COR-L47 (cell line): ENCODE results near the gene ACSL5.
"Not testable (repeated sequence)": the region's sequence is repeated elsewhere in the genome, so short reads cannot be mapped to it uniquely, and the experiment has no call there.

ENCODE experiments used
- DNase-seq: peaks from one replicate; lab custom pipeline; 2025; lab: John Stamatoyannopoulos, UW

Gene ACSL5

GRCh38 chr10:112409755-112410154 lies 35.8 kb downstream of the ACSL5 start:
- no peak for DNase-seq

GRCh38 chr10:112412696-112413095 lies 38.8 kb downstream of the ACSL5 start:
- no peak for DNase-seq

GRCh38 chr10:112421731-112422130 lies 47.8 kb downstream of the ACSL5 start:
- DNase-seq = no peak

DNA sequence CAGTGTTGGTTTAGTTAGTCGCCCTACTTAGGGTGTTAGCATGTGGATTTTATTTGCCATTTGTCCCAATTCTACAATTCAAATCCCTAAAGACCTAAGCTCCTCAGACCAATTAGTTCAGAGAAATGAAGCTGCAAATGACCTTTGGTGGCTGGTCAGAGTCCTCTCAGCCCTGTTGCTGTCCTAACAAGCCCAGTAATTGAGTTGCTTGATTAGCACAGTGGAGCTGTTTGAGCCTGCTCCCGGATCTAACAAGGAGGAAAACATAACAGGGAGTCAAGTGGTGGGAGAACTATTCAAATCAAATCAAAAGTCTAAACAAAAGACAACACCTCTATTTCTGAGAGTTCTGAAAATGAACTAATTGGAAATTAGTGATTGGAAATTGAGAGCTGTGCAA lies 50.7 kb downstream of the ACSL5 start:
- no peak for DNase-seq

- no peak for DNase-seq
These were observed 52.2 kb downstream of the ACSL5 start for GRCh38 chr10:112426111-112426510.

DNA sequence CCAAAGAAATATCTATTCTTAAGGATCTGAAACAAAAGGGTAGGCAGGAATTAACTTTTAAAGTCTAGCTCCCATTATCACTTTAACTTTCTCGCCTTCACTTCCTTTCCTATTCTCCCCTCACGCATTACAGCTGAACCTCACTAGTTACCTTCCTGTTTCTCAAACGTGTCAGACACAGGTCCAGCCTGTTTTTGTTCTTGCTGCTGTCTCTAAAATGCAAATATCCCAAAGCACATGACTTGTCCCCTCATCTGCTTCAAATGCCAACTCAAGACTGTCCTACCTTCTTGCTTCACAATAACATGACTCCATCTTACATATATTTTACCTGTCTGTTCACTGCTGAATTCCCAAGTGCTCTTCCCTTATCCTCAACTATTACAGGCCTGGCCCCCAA lies 55.2 kb downstream of the ACSL5 start:
- no peak for DNase-seq

DNA sequence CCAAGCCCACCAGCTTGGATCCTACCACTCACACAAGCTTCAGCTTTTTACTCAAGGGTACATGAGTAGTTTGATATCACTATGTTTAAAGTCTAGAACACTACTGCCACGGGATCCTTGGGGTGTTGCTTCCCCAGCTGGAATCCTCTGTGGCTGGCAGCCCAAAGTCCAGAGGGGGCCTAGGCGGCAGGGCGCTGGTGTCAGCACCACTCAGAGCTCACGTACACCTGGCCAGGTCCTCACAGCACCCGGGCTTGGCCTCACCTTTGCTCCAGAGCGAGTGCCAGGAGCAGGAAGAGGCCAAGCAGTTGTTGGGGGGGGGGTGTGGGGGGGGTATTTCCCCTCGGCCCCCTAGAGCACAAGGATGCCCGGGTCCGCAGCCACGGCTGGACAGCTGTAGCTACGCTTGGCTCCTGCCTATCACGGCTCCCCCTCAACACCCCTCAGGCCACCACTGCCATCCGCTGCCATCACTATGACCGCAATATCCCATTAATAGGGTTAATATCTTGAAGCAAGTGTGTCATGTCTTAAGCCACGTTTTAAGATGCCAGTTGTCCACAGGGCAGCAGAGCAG lies 55.8 kb downstream of the ACSL5 start:
- no peak for DNase-seq

- no peak for DNase-seq
These were observed 59.2 kb downstream of the ACSL5 start for GRCh38 chr10:112433136-112433535.

DNA sequence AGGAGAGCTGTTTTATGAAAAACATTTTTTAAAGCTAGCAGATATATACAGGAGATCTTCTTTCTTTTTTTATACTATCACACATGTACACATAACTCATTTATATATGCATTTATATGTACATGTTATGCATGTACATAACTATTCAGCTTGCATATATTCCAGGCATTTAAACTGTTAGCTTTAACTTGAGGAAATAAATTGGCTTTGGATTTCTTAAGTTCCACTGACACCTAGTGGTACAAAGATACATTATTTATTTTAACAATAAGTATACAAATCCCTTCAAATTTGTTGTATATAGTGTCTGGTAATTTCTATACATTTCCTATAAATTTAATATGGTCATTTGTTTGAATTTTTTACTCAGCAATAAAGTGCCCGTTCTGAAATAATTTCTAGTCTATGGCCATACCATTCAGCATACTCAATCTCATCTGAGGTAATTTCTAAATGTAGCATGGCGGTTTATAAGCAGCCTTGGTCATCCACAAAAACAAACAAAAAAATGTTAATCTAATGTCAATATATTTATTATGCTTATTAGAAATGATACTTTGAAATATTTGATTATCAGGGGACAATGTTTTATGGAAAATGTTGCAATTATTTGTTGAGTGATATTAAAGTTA lies 61.2 kb downstream of the ACSL5 start:
- DNase-seq = no peak

DNA sequence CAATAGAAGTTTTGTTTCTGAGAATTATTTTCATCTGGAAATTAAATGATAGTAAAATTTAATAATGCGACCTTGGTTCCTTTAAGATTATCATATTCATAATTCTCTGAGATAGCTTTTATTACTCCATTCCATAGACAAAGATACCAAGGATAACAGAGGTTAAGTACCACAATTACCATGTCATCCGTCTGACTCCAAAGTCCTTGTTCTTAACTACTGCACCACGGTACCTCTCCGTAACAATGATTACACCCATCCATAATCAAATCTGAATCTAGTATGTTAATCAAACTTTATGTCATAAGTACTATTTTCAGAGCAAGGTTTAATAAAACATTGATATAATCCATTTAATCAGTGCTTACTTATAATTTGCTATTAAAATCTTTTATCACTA lies 64.4 kb downstream of the ACSL5 start:
- DNase-seq = no peak

- DNase-seq = no peak
These were observed 67.6 kb downstream of the ACSL5 start for GRCh38 chr10:112441520-112441919.

DNA sequence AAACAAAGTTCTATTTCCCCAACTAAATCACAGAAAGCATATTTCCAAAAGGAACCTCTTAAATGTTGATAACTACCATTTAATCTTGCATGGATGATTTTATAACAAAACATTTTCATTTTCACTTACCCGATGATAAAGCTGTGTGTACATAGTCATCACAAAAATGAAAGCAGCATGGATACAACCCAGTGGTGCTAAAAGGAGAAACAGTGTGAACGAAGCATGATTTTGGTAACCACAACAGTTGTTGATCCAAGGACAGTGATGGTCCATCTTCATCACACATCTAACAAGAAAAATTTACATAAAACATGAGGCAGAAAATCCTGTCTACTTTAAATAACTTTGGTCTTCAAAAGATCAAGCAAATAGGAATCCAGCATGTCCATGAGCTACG lies 68.1 kb downstream of the ACSL5 start:
- DNase-seq = no peak

DNA sequence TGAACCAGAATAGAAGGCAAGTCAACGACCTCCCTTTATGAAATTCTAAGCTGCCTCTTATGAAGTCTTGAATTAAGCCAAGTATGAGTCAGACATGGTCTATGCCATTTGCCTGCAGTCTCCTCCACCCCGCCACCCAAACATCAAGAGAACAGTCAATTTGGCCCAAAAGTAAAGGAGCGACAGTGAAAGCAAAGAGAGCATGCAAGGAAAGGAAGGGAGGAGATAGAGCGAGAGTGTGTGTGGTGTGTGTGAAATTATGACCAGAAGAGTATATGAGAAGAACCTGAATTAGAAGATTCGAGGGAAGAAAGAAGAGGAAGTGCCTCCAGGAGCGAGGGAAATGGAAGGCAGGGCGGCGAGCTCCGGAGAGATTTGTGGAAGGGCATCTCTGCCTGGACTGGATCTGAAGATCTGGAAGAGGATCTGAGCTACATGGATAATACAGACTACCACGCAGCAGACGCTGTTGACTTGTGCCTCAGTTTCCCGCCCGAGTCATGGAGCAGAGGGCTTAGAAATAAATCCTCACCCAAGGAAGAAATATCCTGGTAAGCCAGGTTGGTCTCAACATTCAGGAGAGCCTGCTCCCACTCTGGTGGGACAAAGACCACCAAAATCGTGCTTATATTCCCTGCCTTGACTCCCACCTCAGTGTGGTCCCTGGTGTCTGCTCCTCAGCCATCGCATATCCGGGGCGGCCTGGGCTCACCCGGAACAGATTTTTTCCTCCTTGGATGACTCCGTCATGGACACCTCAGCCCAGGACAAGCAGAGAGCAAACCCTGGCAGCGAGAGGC lies 72.3 kb downstream of the ACSL5 start:
- no peak for DNase-seq

DNA sequence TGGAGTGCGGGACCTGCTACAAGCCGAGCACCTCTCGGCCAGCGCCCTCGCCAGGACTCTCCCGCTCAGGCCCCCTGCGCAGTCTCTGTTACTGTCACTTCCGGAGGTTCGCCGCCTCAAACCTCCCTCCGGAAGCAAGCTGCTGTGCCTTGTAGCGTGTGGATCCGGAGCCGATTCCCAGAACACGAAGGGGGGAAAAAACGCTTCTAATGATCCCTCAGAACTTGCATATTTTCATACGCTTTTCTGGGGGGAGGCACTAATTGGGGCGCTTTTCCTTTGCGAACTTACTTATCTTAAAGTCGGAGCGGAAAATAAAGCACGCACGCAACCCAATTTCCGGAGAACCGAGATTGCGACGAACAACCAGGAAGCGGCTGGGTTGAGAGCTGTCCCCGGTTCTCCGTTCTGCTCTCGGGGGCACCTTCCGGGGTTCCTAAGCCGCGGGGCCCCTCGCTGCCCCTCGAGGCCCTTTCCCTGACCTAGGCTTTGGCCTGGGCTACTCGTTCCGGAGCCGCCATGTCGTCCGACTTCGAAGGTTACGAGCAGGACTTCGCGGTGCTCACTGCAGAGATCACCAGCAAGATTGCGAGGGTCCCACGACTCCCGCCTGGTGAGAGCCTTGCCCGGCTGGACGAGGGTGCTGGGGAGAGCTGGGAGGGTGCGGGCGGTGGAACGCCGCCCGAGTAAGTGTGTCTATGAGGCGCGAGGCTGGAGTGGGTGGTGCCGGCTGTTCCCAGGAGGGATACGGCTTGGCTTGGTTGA lies 73.1 kb downstream of the ACSL5 start, which contains the start of the genes VTI1A and ZDHHC6:
Gene VTI1A, plus strand, starts transcription at position 361 of the 765 bp plus-strand sequence. Its CDS starts 159 bp downstream, at position 520.
Gene ZDHHC6, minus strand, starts transcription at position 60 of the 765 bp plus-strand sequence. CDS start 1,478 bp downstream, outside the sequence.
- peak; percentile 36 for DNase-seq

GRCh38 chr10:112447620-112447928 lies 73.7 kb downstream of the ACSL5 start:
- no peak for DNase-seq

- no peak for DNase-seq
These were observed 75.0 kb downstream of the ACSL5 start for GRCh38 chr10:112448888-112449287.

DNA sequence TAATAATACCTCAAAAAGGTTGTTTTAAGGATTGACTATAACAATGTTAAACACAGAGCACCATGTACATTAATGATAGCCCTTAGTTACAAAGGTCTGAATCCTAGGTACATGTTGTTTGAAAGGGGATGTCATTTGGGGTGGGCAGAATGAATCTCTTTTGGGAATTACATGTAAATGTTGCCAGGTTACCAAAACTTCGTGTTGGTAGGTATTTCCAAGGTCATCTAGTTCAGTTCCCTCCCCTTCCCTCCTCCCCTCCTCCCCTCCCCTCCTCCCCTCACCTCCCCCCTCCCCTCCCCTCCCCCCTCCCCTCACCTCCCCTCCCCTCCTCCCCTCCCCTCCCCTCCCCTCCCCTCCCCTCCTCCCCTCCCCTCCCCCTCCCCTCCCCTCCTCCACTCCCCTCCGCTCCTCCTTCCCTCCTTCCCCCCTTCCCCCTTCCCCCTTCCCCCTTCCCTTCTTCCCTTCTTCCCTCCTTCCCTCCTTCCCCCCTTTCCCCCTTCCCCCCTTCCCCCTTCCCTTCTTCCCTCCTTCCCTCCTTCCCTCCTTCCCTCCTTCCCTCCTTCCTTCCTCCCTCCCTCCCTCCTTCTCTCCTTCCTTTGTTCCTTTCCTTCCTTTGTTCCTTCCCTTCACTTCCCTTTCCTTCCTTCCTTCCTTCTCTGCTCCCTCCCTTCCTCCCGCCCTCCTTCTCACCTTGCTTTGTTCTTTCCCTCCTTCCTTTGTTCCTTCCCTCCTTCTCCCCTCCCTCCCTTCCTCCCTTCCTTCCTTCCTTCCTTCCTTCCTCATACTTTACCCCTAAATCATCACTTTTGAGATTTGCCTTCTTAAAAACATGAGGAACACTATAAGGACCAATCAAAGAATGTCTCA lies 81.2 kb downstream of the ACSL5 start:
- DNase-seq = no peak

GRCh38 chr10:112456533-112456932 lies 82.6 kb downstream of the ACSL5 start:
- DNase-seq = no peak

DNA sequence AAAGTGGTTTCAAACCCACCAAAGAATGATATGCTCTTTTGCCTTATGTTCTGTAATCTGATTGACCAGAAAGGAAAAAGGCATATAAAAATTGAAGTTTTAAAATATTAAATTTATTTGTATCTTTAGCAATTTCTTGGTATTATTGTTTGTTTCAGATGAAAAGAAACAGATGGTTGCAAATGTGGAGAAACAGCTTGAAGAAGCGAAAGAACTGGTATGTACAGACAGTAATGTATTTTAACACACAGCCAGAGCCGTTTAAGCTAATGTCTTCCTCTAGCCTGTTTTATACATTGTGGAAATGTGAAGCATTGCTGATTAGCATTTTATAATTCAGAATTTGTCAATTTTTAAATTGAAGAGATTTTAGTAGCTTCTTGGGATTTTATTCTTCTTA lies 86.5 kb downstream of the ACSL5 start:
- DNase-seq = no peak

- no peak for DNase-seq
These were observed 87.3 kb downstream of the ACSL5 start for GRCh38 chr10:112461029-112461887.

- DNase-seq = not testable (repeated sequence)
These were observed 90.2 kb downstream of the ACSL5 start for GRCh38 chr10:112464074-112464473.
